ENCODE data around the gene APOO.

DNA sequence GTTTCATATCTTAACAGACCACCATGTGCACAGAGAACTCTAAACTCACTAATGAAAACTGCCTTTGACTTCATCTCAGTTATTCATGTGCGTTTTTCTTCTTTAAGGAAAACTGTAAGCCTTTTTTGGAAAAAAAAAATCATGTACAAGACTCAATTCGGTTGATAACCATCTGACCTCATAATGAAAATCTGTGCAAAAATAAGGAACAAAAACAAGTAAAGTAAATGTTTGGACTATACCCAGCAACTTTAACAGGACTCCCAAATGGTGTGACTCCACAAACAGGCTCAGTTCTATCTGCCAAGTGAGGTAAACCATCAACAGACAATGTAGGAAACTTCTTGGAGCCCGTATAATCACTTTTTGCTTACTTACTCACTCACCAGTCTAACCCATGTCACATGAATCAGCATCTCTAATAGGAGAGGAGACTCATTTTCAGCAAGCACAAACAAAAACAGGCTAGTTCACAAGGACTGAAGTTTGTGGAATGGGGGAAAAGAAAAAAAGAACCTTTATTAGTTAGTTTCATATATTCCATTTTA, 9.3 kb downstream of the APOO start:
- TF ChIP-seq, protein P1, sequence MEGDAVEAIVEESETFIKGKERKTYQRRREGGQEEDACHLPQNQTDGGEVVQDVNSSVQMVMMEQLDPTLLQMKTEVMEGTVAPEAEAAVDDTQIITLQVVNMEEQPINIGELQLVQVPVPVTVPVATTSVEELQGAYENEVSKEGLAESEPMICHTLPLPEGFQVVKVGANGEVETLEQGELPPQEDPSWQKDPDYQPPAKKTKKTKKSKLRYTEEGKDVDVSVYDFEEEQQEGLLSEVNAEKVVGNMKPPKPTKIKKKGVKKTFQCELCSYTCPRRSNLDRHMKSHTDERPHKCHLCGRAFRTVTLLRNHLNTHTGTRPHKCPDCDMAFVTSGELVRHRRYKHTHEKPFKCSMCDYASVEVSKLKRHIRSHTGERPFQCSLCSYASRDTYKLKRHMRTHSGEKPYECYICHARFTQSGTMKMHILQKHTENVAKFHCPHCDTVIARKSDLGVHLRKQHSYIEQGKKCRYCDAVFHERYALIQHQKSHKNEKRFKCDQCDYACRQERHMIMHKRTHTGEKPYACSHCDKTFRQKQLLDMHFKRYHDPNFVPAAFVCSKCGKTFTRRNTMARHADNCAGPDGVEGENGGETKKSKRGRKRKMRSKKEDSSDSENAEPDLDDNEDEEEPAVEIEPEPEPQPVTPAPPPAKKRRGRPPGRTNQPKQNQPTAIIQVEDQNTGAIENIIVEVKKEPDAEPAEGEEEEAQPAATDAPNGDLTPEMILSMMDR (conservative IDR thresholded peaks at IDR 0.05): no peak
- no peak for TF ChIP-seq ZFX (IDR thresholded peaks at IDR 0.05)
